Measurements from ENCODE around the gene DYNC1I1.

DNA sequence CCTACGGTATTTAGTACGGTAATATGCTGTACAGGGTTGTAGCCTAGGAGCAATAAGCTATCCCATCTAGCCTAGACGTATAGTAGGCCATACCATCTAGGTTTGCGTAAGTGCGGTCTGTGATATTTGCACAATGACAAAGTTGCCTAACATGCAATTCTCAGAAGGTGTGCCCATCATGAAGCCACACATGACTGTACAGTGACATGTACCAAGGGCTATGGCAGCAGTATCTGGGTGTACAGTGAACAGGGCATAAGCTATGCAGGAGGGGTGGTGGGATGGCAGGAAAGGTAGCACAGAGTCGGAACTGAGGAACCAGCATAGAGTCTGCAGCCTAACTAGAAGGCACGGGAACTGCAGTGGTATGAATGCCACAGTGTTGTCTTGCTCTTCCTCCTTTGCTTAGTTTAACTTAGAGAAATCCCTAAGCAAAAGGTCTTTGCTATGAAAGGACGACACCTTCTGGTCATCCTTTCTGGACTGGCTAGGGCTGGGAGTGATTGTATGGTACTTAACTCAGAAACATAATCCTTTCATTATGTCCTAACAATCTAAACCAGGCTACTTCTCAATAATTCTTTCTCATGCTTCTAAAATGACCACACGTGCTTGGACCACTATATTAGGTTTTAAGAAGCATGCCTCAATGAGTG lies 93.5 kb downstream of the DYNC1I1 start:
- TF ChIP-seq, protein P1, sequence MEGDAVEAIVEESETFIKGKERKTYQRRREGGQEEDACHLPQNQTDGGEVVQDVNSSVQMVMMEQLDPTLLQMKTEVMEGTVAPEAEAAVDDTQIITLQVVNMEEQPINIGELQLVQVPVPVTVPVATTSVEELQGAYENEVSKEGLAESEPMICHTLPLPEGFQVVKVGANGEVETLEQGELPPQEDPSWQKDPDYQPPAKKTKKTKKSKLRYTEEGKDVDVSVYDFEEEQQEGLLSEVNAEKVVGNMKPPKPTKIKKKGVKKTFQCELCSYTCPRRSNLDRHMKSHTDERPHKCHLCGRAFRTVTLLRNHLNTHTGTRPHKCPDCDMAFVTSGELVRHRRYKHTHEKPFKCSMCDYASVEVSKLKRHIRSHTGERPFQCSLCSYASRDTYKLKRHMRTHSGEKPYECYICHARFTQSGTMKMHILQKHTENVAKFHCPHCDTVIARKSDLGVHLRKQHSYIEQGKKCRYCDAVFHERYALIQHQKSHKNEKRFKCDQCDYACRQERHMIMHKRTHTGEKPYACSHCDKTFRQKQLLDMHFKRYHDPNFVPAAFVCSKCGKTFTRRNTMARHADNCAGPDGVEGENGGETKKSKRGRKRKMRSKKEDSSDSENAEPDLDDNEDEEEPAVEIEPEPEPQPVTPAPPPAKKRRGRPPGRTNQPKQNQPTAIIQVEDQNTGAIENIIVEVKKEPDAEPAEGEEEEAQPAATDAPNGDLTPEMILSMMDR (conservative IDR thresholded peaks at IDR 0.05; ENCODE audit: low read depth, low read length): no peak
- TF ChIP-seq EZH2 (IDR thresholded peaks at IDR 0.05; ENCODE audit: borderline replicate concordance, low read depth, low read length, poor library complexity, severe bottlenecking): no peak

Data from A673 (cell line).